Hematopoietic multipotent progenitor cell treated with erythropoietin and hydrocortisone succinate and interleukin-3 and kit ligand, for 17 days (in vitro differentiated cells): ENCODE data around the gene SPINDOC.
A peak's percentile ranks its signal among the peaks of the same experiment; 100 is the strongest.

Experiments used
- DNase-seq: peaks from one replicate; pipeline ENCODE4 v3.0.0-alpha.2; 2015; ENCODE audit warnings: low spot score

SPINDOC gene

DNA sequence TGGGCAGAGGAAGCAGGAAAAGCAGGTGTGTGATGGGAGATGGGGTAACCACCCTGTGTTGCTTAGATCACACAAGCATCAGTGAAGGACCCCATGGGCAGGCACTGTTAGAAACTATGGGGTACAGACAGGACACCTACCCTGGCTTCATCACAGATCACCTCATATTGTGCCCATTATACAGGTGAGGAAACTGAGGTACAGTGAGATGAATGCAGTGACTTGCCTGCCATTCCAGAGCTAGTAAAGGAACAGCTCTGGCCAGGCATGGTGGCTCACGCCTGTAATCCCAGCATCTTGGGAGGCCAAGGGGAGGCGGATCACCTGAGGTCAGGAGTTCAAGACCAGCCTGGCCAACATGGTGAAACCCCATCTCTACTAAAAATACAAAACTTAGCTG, 19.8 kb downstream of the SPINDOC start:
- no peak for DNase-seq

DNA sequence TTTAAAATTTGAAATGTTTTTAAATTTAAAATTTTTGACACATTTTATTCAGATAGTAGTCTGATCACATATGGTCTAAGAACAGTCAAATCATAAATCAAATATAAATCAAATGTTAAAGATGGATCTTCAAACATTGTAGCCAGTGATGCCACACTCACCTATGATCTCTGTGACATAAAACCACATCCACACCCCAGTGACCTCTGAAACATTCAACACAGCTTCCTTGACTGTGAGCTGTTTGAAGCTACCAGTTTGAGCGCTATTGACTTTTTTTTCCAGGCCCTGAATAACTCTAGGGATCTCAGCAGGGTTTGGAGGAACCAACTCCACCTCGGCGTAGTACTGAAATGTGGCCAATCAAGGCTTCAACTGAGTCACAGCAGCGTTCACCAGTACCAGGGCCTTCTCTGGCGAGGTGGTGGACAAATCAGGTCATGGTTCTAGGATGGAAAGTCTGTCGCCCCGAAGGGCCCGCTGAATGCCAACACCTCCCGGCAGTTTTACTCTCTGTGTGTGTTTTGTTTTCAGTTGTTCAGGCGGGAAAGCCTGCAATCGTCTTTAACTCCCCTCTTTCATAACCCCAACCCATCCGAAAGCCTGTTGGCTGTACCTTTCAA, 21.4 kb downstream of the SPINDOC start:
- no peak for DNase-seq

DNA sequence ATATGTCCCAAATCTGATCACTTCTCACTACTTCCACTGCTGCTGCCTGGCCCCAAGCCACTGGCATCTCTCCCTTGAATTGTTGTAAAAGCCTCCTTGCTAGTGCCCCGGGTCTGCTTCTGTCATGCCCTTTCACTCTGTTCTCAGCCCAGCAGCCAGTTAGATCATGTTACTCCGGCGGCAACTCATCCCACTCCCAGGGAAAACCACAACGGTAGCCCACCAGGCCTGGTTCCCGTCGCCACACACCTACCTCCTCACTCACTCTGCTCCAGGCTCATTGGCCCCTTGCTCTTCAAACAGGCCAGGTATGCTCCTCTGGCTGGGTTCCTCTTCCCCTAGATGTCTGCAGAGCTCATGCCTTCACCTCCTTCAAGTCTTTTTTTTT, 21.9 kb downstream of the SPINDOC start:
- no peak for DNase-seq

DNA sequence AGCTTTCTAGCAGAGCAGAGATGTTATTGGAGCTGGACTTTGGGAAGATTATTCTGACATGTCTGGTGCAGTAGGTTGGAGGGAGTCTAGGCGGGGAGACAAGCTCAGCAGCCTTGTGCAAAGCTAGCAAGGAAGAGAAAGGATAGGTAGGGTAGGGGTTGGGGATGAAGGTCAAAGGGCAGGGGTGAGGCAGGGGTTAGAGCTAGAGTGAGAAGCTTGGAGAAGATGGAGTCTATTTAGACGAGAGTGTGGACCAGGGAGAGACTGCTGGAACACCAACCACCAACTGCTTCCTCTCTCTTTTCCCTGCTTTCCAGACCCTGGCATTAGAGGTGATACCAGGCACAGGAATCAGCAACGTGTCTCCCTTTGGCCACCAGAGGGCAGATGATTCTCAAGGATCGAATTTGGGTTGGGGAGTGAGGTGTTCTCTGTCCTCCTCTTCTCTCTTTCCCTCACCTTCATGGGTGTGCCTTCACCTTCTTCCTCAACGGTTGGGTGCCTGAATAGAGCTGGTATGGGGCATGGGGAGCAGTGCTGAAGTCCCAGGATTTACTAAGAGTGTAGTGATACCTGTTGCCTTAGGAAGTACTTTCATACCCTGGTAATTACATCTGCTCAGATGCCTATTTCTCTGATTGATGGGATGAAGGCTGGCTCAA, 23.9 kb downstream of the SPINDOC start:
- DNase-seq: peak; percentile 88

DNA sequence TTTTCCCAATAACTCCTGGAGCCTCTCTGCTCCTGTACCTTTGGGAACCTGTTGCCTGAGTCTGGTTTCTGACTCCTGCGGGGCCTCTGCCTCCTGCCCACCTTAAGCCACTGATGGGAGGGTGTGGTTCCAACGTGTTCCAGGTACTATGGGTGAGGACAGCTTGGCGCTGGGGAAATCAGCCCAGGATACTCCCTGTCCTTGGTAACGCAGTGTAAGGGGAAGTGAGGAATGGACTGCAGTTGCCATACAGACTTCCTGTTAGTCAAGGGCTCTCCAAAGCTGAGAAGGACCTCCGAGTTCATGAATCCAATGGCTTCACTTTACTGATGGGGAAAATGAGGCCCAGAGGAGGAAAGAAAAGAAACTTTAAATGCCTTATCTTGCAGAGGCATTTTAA, 24.5 kb downstream of the SPINDOC start:
- peak; percentile 12 for DNase-seq

DNA sequence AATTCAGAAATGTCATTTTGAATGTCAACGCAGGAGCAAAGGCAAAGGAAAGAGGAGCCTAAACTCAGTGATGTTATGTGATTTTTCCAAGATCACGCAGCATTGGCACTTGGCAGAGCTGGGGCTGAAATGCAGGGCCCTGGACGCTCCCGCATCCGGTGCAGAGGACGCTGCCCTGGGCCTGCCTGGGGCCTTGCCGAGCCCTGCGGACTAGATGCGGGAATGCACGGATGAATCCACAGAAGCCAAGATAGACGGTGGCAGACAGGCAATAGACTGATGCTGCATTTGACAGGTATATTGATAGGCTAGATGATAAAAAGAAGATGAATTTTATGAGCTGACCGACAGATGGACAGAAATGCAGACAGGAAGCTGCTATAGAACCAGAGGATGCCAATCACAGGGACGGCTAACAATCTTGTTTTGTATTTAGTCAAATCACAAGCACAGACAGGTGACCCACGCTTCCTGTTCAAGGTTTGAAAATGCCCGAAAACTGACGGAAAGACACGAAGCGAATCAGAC, 25.0 kb downstream of the SPINDOC start:
- no peak for DNase-seq

DNA sequence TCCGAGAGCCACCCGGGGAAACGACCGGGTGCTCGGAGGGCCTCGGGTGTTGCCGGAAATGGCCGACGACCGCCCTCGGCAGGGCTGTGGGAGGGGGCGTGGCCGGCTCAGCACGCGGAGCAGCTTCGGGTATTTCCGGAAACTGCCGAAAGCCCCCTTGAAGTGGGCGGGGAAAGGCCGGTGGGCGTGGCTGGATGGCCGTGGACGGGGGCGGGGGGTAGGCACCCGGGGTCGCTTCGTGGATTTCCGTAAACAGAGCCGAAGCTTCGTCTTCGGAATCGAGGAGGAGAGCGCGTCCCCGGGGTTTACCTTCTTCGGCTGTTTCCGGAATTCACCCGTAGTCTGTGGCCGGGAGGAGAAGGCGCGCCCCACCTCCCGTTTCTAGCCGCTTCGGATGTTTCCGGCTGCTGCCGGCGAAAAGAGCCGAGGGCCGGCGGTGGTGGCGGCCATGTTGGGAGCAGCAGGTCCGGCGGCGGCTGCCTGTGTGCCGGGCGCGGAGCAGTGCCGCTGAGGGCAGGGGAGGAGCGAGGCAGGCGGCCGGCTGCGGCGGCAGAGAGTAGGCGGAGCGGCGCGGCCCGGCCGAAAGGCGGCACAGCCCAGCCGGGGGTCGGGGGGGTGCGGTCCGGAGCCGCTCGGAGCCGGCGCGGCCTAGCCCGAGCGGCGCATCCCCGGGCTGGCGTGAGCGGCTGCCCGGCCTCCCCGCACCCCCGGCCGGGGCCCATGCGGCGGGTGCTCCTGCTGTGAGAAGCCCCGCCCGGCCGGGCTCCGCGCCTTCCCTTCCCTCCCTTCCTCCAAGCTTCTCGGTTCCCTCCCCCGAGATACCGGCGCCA, 25.6 kb downstream of the SPINDOC start, which contains the start of gene MARK2:
TSS of gene MARK2 (plus strand) at position 433 of the 830 bp plus-strand sequence. CDS start at position 830, 397 bp downstream.
- peak; percentile 97 for DNase-seq

DNA sequence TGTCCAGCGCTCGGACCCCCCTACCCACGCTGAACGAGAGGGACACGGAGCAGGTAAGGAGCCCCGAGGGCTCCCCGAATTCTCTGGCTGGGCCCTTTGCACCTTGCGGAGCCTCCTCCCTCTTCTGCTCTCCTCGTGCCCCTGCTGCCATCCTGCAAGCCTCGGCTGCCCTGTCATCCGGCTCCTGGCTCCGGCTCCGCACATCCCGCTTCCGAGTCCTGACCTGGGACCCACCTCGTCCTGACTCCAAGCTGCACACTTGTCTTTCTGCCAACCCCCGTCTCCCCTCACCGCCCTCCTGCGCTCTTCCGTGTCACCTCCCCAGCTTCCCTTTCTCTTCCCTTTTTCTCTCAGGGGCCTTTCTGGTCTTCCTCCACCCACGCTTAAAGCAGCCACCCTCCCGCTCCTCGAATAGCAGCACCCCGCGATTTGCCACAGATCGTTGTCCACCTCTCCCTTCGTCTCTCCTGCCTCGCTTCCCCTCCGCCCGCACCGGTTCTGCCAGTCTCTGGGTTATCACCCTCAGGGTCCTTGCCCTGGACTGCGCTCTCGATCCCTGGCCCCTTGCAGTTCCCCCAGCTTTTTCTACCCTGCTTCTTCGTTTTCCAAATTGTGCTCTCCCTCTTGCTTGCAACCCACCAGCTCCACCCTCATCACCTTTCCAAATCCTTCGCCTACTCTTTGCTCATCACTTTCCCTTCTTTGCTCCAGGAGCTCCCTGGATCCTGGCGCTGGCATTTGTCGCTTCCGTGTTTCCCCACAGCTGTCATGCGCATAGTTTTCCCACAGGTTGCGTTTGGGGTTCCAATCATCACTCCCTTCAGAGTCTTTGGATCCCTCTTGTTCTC, 26.5 kb downstream of the SPINDOC start:
- peak; percentile 28 for DNase-seq

DNA sequence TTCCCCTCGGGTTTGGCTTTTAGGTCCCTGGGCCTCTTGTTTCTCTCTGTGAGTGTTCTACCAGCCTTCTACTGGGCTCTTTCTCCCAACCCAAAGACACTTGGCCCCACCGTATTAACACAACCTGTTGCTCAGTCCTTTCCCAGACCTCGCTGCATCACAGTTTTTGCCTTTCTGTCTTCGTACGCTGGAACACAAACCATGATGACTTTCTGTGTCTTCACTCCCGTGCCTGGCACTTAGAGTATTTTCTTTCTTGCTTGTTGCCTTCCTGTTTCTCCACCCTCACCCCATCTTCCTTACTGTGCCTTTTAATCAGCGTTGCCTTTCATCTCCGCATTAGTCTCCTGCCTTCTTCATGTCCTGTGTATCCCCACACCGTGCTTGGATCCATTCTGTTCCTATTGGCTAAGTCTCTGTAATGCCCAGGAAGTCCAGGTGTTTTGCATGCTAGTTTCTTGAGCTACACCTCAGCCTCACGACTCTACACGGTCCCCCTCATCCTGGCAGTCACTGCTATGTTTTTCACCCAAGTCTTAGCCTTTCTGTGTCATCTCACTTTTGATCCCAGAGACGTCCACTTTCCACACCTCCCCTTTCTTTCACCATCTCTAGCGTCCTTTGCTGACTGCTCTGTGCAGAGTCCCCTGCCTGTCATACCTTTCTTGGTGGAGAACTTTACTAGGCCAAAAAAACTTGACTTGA, 27.3 kb downstream of the SPINDOC start:
- peak; percentile 19 for DNase-seq

DNA sequence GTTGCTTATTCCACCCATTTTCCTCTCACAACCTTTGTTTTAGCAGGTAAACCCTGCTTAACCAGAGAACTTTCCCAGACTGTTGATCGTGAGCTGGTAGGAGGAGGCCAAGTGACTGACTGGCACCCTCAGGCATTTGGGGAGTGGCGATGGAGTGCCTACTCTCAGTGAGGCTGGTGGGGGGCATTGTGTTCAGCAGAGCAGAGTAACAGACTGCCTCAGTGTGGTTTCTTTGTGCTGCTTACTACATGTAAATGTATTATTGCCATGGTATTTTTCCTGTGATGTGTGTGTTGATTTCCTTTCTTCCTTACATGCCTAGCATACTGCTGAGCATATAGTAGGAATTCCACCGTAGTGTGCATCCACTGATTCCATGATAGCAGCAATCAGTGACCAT, 28.3 kb downstream of the SPINDOC start:
- no peak for DNase-seq

DNA sequence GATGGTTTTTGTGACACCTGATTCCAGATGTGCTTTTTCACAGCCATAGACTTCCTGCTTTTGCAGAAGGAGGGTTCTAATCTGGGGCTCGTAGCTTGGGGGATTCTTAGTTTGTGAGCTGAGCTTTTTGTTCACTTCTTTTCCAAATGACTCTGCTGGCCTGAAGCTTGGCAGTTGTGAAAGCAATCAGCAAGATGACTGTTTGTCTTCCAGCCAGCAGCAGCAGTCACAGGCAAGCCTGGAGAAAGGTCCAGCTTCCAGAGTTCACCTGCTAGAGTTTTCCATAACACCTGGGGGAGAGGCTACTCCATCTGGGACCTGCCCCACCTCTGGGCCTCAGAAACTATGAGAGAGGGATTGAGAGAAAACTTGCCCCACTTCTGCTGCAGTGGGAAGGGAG, 29.8 kb downstream of the SPINDOC start:
- DNase-seq: no peak

DNA sequence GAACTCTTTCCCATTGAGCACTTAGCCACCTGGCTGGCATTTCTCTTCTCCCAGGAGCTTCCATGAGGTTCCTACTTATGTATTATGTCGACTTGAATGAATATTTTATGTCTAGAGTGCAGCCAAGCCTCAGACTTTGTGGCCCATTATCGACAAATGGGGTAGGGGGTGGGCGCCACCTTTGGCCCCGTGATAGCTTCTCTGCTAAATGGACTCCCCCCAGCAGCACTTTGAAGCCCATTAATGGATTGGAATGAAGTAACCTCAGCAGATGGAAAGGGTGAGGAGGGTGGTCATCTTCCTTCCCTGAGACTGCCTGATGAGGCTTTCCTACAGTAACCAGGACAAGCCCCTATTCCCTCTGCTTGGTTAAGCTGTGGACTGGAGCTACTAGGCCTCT, 31.6 kb downstream of the SPINDOC start:
- no peak for DNase-seq

DNA sequence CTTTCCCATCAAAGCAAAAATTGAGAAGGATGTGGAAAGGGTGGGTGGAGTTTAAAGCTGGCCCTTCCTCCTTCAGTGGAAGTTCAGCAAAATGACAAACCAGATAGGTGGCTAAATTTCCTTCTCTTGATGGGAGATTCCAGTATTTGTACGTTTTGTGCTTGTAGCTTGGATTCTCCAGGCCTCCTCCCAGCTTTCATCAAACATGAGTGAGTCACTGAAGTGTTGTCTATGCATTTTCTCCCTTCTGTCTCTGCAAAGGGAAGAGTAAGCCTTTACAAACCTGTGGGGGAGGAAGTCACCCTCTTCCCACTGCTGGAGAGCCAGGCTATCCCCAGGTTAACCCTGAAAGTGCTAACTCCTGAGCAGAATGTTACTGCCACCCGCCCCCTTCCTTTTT, 32.0 kb downstream of the SPINDOC start:
- no peak for DNase-seq

DNA sequence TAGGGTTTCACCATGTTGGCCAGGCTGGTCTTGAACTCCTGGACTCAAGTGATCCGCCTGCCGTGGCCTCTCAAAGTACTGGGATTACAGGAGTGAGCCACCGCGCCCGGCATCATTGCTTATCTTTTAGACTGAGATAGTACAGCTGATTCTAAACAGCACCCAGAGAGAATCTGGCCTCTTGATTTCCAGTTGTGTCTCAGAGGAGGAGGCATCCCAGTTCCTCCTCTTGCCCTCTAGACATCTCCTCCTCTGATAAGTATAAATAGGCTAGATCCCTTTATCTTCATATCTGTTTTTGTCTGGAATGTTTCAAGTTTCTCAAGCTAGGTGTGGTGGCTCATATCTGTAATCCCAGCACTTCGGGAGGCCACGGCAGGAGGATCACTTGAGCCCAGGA, 32.7 kb downstream of the SPINDOC start:
- DNase-seq: no peak

DNA sequence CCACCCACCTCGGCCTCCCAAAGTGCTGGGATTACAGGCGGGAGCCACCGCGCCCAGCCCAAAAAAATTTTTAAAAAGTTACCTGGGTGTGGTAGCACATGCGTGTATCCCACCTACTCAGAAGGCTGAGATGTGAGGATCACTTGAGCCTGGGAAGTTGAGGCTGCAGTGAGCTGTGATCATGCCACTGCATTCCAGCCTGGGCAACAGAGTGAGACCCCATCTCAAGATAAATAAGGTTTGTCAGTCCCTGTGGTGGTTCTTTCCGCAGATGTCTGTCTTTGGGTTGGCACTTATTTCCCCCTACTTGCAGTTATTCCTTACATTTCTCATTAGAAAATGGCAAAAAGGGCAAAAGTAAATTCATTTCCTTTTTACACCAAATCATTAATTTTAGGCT, 33.6 kb downstream of the SPINDOC start:
- no peak for DNase-seq

DNA sequence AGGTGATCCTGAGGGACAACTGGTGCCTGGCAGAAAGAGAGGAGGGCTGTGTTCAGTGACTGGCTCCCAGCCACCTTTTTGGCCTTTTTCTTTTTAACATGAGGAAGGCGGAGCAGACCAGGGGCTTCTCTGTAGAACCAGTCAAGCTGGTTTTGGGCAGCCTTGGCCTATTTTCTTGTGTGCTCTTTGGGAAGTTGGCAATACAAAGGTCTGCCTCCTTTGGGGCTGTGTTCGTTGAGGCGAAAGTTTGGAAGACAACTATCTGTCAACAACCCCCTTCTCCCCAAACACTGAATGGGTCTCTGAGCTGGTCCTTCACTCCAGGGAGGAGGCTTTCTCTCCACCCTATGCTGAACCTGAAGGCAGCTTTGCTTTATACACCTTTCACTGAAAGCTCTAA, 34.1 kb downstream of the SPINDOC start:
- DNase-seq: no peak

DNA sequence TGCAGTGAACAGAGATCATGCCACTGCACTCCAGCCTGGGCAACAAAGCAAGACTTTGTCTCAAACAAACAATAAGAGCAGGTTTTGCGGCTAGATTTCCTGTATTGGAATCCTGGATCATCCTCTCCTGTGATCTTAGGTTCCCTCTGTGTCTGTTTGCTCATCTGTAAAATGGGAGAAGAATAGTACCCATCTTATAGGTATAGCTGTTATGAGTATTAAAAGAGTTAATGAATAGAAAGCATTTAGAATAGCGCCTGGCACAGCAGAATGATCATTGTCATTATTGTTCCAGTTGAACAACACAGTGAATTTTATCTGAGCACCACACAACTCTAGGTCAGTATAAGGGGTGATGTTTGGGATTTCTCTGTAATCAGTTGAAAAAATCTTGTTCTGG, 36.4 kb downstream of the SPINDOC start:
- no peak for DNase-seq

DNA sequence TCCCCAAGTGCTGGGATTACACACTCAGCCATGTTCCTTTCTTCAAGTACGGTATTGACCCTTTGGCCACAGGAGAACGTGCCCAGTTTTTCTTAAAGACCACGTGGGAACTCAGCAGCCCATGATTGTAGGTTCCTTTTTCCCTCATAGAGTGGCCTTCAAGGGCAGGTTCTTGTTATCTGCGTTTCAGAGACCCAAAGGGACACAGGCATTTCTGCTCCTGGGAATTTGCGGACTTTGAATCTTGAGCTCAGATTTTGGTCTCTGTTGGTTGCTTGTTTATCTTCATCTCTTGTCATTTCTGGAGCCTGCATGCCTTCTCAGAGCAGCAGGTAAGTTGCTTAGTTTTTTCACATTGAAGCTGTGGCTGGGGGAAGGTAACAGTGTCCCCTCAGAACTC, 37.7 kb downstream of the SPINDOC start:
- DNase-seq: no peak

DNA sequence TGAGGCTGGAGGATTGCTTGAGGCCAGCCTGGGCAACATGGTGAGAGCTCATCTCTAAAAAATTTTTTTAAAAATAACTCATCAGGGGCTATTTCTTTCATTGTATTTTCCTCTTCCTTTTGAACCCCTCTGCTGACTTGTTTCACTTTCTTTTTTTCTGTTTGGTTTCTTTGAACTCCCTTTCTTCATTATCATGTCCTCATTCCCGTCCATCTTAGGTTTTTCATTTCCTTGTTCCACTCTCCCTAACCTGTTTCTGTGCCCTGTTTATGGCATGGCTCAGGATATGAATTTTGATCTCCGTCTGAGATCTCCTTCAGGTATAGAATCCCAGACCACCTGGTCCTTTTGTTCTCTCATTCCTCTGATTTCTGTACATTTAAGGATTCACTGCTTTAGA, 38.1 kb downstream of the SPINDOC start:
- DNase-seq: no peak

DNA sequence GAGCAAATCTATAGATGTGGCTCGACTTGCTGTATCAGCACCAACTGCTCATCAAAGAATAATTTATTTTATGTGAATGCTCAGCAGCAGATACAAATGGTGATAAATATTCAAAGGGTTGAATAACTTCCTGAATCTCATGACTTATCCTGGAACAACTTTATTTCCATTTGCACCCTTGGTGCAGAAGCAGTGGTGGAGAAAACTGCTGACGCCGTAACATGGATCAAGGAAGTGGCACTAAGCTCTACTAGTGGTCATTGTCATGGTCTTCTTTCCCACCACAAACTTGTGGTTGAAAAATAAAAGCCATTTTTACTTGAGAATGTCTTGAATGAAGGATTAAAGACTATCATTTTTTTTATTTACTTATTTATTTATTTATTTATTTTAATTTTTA, 40.2 kb downstream of the SPINDOC start:
- no peak for DNase-seq

DNA sequence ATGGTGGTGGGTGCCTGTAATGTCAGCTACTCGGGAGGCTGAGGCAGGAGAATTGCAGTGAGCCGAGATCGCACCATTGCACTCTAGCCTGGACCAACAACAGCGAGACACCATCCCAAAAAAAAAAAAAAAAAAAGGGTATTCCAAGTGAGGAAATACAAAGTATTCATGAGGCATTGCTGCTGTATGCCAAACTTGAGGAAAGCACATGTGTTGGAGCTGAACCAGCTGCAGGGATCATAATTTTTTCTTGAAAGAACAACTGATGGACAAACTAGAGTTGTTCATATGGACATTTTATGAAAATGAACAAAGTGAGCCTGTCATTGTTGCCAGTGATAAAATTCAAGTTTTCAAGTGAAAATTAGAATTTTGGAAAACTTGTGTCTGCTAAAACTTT, 41.4 kb downstream of the SPINDOC start:
- no peak for DNase-seq
